Caco-2 (cell line): Measurements from ENCODE around the gene ADGRG1. TPM values are rescaled to one million over a fixed set of nuclear protein-coding genes. Genes with fewer than 3 reads are reported as not detected.

Experiments used
- BruUV-seq: library from RNA; stranded (reverse); fragments of 400-500 nt; replicated peaks from 2 replicates; lab custom pipeline; 2021; lab: Mats Ljungman, UMichigan
- CTCF ChIA-PET: fragments of 300-600 bp; sonication (Branson Sonifier 250); formaldehyde crosslinking; loops from one replicate; lab custom pipeline; 2022; ENCODE audit warnings: antibody characterized with exemption; lab: Charles Lee
- POLR2A ChIA-PET: fragments of 300-600 bp; sonication (Branson Sonifier 250); formaldehyde crosslinking; loops from one replicate; lab custom pipeline; 2022; ENCODE audit warnings: antibody characterized with exemption; lab: Charles Lee
- DNase-seq, 2 experiments: peaks; one replicate each; pipeline versions ENCODE4 v3.0.0 to v3.0.0-alpha.2; 2020 to 2022
- H3K27me3 ChIP-seq: replicated peaks from 2 replicates; pipeline ENCODE4 v1.6.0; 2011; ENCODE audit warnings: low read length; ENCODE audit not compliant: control insufficient read depth, insufficient read depth
- H3K36me3 ChIP-seq: 2 replicates; pipeline ENCODE4 v1.5.1; 2011; ENCODE audit warnings: low read length; ENCODE audit not compliant: control insufficient read depth, insufficient read depth
- H3K4me1 ChIP-seq: fragments of 250-450 bp; sonication (Bioruptor Pico); 2 replicates; pipeline ENCODE4 v1.5.1; 2020; ENCODE audit warnings: mild to moderate bottlenecking
- H3K4me3 ChIP-seq: 2 replicates; pipeline ENCODE4 v1.5.1; 2011; ENCODE audit warnings: low read depth, mild to moderate bottlenecking, control low read depth, low read length
- H3K9me3 ChIP-seq: fragments of 250-450 bp; sonication (Bioruptor Pico); 2 replicates; pipeline ENCODE4 v1.5.1; 2020; ENCODE audit warnings: mild to moderate bottlenecking, moderate library complexity
- H3K27ac Mint-ChIP-seq: one replicate; pipeline ENCODE4 v1.8.0; 2022; ENCODE audit warnings: mixed read lengths; ENCODE audit not compliant: unreplicated experiment
- H3K27me3 Mint-ChIP-seq: one replicate; pipeline ENCODE4 v1.8.0; 2022; ENCODE audit warnings: mixed read lengths; ENCODE audit not compliant: insufficient read depth, unreplicated experiment
- H3K36me3 Mint-ChIP-seq: one replicate; pipeline ENCODE4 v1.8.0; 2022; ENCODE audit warnings: mild to moderate bottlenecking, mixed read lengths; ENCODE audit not compliant: insufficient read depth, unreplicated experiment
- H3K4me1 Mint-ChIP-seq: one replicate; pipeline ENCODE4 v1.8.0; 2022; ENCODE audit warnings: low read depth, mixed read lengths; ENCODE audit not compliant: unreplicated experiment
- H3K4me3 Mint-ChIP-seq: one replicate; pipeline ENCODE4 v1.8.0; 2022; ENCODE audit warnings: mild to moderate bottlenecking, moderate library complexity, mixed read lengths; ENCODE audit not compliant: unreplicated experiment
- H3K9me3 Mint-ChIP-seq: one replicate; pipeline ENCODE4 v1.8.0; 2022; ENCODE audit warnings: mixed read lengths; ENCODE audit not compliant: unreplicated experiment
- intact Hi-C: fragments of 100-400 bp; cut with micrococcal nuclease; formaldehyde crosslinking; loops from one replicate; pipeline ENCODE4 v1.10.0; 2022; ENCODE audit not compliant: unreplicated experiment
- total RNA-seq: library from RNA; stranded (reverse); gene quantifications from 2 replicates; pipeline ENCODE4 v1.2.3, GENCODE V29; 2022
- TF ChIP-seq, protein P1 (sequence below), 2 experiments: fragments of 200-600 bp in 1 of 2; IDR thresholded peaks; 1 replicate in 1 of 2; 2 replicates in 1 of 2; pipeline versions ENCODE4 v1.5.1 to v1.8.0; 2011 to 2022; ENCODE audit warnings: antibody characterized with exemption in 1 of 2, control low read depth in 1 of 2, inconsistent platforms in 1 of 2, low read depth in 1 of 2, low read length in 1 of 2, mild to moderate bottlenecking in 1 of 2, moderate library complexity in 1 of 2; ENCODE audit not compliant: insufficient read depth in 1 of 2, severe bottlenecking in 1 of 2, unreplicated experiment in 1 of 2

ADGRG1 gene
- total RNA-seq, 1 experiment from 2014 or later = 195 TPM

- POLR2A ChIA-PET = no interaction called here
- Mint-ChIP-seq H3K27me3 (no peaks in the 10 kb centered on the region), H3K4me3 (no peak overlapping the region), H3K27ac (no peak overlapping the region), H3K36me3 (peaks cover 29% of the 10 kb centered on the region), H3K9me3 (no peaks in the 10 kb centered on the region), H3K4me1 (no peaks in the 10 kb centered on the region)
- Histone ChIP-seq H3K9me3 (no peaks in the 10 kb centered on the region), H3K27me3 (no peaks in the 10 kb centered on the region), H3K4me1 (no peaks in the 10 kb centered on the region), H3K4me3 (no peak overlapping the region), H3K36me3 (peaks cover 16% of the 10 kb centered on the region)
- DNase-seq = no peak
- intact Hi-C loops = no loop called here
- BruUV-seq = no TSS peak
- CTCF ChIA-PET = no interaction called here
- TF ChIP-seq, protein P1, sequence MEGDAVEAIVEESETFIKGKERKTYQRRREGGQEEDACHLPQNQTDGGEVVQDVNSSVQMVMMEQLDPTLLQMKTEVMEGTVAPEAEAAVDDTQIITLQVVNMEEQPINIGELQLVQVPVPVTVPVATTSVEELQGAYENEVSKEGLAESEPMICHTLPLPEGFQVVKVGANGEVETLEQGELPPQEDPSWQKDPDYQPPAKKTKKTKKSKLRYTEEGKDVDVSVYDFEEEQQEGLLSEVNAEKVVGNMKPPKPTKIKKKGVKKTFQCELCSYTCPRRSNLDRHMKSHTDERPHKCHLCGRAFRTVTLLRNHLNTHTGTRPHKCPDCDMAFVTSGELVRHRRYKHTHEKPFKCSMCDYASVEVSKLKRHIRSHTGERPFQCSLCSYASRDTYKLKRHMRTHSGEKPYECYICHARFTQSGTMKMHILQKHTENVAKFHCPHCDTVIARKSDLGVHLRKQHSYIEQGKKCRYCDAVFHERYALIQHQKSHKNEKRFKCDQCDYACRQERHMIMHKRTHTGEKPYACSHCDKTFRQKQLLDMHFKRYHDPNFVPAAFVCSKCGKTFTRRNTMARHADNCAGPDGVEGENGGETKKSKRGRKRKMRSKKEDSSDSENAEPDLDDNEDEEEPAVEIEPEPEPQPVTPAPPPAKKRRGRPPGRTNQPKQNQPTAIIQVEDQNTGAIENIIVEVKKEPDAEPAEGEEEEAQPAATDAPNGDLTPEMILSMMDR (IDR thresholded peaks at IDR 0.05; ENCODE audit: insufficient read depth in 1 of 2, low read depth in 1 of 2, low read length in 1 of 2, severe bottlenecking in 1 of 2, unreplicated experiment in 1 of 2) = no peak
These were observed 33.1 kb downstream of the ADGRG1 start for GRCh38 chr16:57661510-57661909.

DNA sequence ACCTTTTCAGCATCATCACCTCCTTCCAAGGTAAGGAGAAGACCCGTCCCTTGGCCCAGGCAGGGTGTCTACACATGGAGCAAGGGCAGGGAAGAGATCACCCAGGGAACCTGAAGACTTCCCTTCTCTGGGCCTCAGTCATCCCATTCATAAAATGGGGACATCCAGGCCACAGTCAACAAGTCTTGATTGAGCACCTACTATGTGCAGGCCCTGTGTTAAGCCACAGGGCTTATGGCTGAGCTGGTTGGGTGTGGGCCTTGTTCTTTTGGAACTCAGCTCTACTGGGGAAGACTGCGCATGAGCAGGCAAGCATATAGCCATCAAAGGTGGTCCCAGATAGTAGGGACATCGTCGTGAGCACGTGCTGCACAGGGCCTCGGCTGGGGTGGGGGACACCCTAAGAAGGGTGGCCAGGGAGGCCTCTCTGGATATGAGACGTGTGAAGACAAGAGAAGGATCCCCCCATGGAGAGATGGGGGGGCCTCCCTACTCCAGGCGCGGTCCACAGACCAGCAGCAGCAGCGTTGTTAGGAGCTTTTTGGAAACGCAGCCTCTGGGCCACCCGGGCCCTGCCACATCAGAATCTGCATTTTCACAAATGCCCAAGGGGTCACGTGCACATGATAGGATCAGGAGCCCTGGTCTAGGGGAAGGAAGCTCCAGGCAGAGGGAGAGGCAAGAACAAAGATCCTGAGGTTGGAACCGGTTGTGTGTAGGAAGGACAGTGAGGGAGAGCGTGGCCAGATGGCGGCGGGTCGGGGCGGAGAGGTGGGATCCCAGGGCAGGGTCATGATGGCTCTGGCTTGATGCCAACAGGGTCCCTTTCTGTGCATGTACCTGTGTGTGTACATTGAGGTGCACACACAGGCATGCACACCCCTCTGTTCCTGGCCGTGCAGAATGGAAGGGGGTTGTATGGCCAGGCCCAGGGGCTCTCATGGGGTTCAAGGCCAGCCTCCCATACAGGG, 33.8 kb downstream of the ADGRG1 start:
- Mint-ChIP-seq H3K4me1 (no peaks in the 10 kb centered on the region), H3K36me3 (peaks cover 28% of the 10 kb centered on the region), H3K4me3 (no peak overlapping the region), H3K27me3 (no peaks in the 10 kb centered on the region), H3K9me3 (no peaks in the 10 kb centered on the region), H3K27ac (no peak overlapping the region)
- peaks cover 1% of the 10 kb centered on the region for H3K4me1 ChIP-seq
- TF ChIP-seq, protein P1 (IDR thresholded peaks at IDR 0.05; ENCODE audit: insufficient read depth in 1 of 2, low read depth in 1 of 2, low read length in 1 of 2, severe bottlenecking in 1 of 2, unreplicated experiment in 1 of 2) = no peak
- ChIA-PET POLR2A (no interaction called here), CTCF (no interaction called here)
- DNase-seq = no peak
- intact Hi-C loops = no loop called here
- no peak overlapping the region for H3K4me3 ChIP-seq
- no peaks in the 10 kb centered on the region for H3K27me3 ChIP-seq
- peaks cover 15% of the 10 kb centered on the region for H3K36me3 ChIP-seq
- H3K9me3 ChIP-seq = no peaks in the 10 kb centered on the region
- BruUV-seq = no TSS peak

GRCh38 chr16:57663436-57663835, 35.0 kb downstream of the ADGRG1 start:
- no peak overlapping the region for H3K27ac Mint-ChIP-seq
- H3K9me3 Mint-ChIP-seq = no peaks in the 10 kb centered on the region
- no TSS peak for BruUV-seq
- H3K4me1 Mint-ChIP-seq = no peaks in the 10 kb centered on the region
- Histone ChIP-seq H3K4me1 (peaks cover 7% of the 10 kb centered on the region), H3K27me3 (no peaks in the 10 kb centered on the region), H3K9me3 (no peaks in the 10 kb centered on the region), H3K4me3 (no peak overlapping the region), H3K36me3 (peaks cover 12% of the 10 kb centered on the region)
- TF ChIP-seq, protein P1 (IDR thresholded peaks at IDR 0.05; ENCODE audit: insufficient read depth in 1 of 2, low read depth in 1 of 2, low read length in 1 of 2, severe bottlenecking in 1 of 2, unreplicated experiment in 1 of 2) = no peak
- ChIA-PET POLR2A (no interaction called here), CTCF (no interaction called here)
- no peak overlapping the region for H3K4me3 Mint-ChIP-seq
- no peaks in the 10 kb centered on the region for H3K27me3 Mint-ChIP-seq
- H3K36me3 Mint-ChIP-seq = peaks cover 21% of the 10 kb centered on the region
- no peak for DNase-seq
- intact Hi-C loops = no loop called here
